HG02678 (cell line): ENCODE results near the gene UCKL1.
"Not testable (repeated sequence)": the region's sequence is repeated elsewhere in the genome, so short reads cannot be mapped to it uniquely, and the experiment has no call there.

Experiments used
- ATAC-seq: cut with Tn5 transposase; IDR thresholded peaks from one replicate; pipeline ENCODE4 v1.9.1; 2021; ENCODE audit warnings: mild to moderate bottlenecking, moderate library complexity; ENCODE audit not compliant: unreplicated experiment

The UCKL1 gene

DNA sequence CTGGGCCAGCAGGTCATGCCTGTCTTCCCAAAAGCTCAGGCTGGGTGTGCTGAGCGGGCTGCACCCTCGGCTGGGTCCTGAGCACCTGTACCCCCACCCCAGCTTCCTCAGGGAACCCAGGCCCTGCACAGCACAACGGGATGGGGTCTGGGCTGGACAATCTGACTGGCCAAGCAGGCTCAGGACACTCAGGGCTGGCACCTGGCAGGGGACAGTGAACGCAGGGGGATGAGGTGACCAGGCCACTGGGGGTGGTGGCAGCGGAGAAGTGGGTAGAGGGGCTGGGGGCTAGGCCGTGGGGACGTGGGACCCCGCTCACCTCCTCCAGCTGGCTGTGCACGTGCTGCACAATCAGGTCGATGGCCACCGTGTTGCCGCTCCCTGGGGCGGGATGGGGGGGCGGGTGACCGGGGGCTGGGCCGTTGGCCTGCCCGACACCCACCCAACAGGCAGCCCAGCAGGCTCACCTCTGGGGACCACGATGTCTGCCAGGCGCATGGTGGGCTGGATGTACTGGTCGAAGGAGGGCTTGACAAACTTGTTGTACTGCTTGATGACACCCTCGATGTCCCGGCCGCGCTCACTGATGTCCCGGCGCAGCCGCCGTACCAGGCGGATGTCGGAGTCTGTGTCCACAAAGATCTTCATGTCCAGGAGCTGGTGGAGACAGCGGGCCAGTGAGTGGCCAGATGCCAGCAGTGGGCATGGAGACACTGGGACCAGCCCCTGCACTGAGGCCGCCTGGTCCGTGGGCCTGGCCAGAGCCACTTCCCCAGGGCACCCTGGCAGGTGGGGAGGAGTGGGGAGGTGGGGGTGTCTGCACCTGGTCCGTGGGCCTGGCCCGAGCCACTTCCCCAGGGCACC lies 11.9 kb downstream of the UCKL1 start:
- no peak for ATAC-seq

DNA sequence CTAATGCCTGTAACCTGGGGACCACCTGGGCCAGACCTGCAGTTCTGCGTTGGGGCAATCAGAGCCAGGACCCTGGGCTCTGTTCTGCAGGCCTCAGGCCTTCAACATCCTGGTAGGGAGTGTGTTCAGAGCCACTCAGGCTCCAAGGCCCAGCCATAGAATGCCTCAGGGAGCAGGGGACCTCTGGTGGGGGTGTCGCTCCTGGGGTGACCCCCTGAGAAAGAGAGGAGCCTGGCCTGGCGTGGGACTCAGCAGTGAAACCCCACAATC lies 12.5 kb downstream of the UCKL1 start:
- ATAC-seq: no peak

DNA sequence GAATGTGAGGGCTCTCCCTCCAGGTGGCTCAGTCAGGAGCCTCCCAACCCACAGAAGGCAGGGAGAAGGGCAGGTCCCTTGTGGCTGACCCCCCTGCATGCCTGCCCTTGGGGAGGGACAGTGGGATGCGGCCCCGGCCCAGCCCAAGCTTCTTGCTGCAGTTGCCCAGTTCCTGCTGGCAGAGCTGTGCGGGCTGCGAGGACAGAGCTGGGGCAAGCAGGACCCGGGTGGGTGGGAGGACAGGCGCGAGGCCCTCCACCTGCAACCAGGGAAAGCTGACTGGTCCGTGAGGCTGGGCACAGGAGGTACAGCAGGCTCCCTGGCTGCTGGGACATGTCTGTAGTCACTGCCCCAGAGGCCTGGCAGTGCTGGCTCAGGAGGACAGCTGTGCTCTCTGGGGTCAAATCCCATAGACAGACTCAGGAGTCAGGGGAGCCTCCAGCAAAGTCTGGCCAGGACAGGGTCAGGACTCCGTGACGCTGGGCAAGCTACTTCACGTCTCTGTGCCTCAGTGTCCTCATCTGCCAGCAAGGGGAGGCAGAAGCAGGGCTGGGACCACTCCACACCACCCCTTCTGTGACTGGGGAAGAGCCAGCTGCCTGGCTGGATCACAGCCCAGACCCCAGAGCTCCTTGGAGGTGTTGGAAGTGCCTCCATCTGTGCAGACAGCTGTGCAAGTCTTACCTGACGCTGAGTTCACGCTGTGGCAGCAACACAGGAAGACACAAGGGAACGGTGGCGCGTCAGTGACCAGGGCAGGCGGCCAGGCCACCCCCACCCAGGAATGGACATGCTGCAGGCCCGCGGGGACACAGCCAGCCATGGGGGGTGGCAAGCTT lies 13.0 kb downstream of the UCKL1 start:
- no peak for ATAC-seq

DNA sequence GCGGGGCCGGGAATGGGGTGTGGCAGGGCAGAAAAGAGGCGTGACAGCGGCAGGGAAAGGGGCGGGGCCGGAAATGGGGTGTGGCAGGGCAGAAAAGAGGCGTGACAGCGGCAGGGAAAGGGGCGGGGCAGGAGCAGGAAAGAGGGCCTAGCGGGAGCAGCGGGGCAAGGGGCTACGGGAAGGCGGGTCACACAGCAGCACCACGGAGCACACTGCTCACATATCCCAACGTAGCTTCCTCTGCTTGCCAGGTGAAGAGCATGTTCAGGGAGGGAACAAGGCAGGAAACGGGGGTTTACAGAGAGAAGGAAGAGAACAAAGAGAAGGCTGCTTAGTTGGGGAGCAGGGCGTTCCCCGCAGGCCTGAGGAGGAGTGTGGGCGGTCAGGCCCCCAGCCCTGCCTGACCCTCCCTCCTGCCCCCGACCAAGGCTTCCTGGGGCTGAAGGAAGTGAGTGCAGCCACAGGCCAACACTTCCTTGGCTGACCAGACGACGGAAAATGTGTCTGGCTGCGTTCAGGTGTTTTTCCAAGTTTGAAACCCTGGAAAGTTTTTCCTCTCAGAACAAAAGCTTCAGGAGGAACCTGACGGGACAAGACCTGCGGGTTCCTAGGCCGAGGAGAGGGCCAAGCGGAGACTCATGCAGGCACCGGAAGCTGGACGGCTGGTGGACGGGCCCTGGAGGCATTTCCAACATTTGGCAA lies 13.8 kb downstream of the UCKL1 start:
- no peak for ATAC-seq

DNA sequence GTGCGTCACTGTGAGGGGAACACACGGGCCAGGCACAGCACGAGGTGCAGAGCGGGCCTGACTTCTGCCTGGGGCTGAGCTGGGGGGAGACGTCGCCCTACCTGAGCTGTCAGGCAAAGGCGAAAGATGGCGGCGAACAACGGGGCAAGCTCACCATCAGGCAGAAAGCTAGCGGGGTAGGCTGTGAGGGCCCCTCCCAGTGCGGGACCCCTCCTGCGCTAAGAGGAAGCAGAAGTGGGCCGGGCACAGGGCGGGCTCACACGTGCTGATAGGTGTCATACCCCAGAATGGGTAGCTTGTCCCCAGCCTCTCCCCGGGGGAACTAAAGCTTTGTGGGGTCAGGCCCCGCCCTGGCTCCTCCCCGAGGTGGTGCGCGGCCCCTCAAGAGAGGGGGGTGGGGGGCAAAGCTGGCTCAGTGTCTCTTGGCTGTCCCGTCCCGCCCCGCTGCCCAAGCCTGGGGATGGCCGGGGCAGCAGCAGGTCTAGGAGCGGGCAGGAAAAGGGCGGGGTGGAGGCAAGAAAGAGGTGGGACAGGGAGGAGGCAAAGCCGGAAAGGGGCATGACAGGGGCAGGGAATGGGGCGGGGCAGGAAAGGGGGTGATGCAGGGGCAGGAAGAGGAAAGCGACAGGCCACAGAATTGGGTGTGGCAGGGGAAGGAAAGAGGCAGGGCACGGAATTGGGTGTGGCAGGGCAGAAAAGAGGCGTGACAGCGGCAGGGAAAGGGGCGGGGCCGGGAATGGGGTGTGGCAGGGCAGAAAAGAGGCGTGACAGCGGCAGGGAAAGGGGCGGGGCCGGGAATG lies 14.7 kb downstream of the UCKL1 start:
- ATAC-seq: no peak

DNA sequence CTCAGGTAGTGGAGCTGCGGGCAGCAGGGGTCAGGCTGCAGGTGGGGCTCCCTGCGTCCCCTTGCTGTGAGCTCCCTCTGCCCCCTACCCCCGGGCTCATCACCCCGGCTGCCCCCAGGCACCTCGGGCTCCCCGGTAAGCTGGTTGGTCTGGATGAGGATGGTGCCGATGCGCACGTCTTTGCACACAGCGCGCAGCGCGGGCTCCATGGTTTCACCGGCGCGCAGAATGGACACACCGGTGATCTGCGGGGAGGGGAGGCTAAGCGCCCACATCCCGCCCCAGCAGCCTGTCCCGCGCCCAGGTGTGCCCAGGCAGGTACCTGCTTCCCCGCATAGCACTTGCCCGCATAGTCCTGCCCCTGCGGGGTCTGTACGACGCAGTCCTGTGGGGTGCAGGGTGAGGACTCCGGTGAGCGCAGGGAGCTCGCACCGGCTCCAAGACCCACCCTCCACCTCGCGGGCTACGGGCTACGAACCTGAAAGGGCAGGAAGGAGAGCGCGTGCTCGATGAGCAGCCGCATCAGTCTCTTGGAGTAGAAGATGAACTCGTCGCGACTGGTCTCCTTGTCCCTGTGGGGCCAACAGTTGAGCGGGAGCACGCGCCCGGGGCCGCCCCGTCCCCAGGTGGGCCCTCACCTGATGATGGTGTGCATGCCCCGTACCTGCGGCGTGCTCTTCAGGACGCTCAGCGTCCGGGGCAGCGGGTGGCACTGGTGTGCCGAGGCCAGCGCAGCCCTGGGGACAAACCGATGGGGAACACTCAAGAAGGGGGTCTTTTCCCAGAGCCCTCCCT lies 15.5 kb downstream of the UCKL1 start:
- no peak for ATAC-seq

DNA sequence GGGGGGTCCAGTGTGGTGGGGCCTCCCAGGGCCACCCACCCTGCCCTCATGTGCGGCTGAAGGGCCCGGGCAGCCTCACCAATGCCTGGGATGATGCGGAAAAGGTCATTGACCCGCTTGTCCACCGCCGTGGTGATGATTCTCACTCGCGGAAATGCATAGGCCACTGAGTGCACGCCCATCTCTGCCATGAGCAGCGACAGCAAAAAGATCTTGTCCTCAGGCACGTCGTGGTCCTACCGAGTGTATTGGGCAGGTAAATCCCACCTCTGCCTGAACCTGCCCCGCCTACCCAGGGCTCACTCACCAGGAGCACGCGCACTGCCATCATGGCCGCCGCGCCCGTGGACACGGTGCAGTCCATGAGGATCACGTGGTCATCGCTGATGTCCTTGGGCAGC lies 16.1 kb downstream of the UCKL1 start:
- no peak for ATAC-seq

DNA sequence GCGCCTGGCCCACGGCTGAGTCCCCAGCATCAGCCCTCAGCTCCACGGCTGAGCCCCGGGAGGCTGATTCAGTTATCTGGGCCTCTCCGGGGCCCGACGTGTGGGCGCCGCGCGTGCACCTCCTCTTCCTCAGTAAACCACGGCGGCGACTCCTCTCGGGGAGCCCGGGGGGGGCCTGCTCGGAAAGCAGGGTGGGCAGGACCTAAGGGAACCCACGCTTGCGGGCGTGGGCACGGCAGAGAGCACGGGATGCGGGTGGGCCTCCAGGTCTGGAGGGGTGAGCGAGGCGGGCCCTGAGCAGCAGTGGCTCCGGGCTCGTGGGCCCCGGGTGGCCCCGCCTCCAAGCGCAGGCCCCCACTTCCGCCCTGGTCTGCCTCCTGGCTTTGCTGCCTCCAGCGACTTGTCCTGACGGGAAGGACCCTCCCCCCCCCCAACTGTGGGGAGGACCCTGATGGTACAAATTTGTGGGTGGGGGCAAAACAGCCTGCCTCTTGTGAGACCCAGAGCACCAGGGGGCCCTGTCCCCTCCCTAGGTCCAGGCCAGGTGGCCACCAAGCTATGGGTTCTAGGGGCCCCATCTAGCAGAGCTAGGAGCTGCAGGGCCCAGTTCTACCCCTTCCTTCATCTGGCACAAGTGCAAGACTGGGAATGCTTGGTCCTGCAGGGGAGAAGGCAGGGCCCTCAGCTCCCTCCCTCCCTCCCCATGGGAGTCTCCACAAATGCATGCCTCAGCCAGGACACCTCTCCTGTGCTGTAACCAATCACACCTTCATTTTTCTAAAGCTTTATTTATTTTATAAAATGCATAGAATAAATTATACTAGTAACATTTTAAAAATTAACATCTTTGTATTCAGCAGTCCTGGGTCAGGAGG lies 16.9 kb downstream of the UCKL1 start:
- ATAC-seq: no peak

DNA sequence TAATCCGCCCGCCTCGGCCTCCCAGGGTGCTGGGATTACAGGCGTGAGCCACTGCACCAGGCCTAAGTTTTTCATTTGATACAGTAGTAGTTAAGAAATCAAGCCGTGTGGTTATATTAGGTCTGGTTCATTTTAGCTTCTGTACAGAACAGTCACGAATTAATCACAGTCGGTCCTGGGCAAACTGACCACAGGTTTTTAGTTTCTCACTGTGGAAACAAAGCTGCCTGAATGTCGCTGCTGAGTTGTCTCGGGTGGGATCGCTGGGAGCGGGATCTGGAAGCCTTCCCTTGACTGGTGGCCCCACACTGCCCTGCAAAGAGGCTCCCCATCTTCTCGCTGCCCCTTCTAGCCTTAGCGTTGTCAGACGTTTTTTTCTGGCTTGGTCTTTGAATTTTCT lies 18.6 kb downstream of the UCKL1 start:
- ATAC-seq: no peak

DNA sequence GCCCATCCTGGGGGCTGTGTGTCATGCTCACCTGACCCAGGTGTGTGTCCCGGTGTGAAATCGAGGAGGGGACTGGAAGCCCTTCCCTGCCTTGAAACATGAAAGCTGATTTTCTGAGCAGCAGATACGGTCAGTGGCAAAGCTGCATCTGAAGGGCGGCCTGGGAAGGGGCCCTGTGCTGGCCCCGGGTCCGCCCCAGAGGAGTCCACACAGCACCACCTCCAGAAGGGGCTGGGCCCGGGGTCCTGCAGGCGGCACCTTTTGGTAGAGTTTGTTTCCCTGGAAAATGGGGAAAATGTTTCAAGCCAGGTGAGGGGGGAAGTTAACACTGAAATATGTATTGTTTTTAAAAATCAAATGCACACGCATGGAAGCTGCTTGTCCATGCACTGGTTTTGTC lies 20.8 kb downstream of the UCKL1 start:
- no peak for ATAC-seq

DNA sequence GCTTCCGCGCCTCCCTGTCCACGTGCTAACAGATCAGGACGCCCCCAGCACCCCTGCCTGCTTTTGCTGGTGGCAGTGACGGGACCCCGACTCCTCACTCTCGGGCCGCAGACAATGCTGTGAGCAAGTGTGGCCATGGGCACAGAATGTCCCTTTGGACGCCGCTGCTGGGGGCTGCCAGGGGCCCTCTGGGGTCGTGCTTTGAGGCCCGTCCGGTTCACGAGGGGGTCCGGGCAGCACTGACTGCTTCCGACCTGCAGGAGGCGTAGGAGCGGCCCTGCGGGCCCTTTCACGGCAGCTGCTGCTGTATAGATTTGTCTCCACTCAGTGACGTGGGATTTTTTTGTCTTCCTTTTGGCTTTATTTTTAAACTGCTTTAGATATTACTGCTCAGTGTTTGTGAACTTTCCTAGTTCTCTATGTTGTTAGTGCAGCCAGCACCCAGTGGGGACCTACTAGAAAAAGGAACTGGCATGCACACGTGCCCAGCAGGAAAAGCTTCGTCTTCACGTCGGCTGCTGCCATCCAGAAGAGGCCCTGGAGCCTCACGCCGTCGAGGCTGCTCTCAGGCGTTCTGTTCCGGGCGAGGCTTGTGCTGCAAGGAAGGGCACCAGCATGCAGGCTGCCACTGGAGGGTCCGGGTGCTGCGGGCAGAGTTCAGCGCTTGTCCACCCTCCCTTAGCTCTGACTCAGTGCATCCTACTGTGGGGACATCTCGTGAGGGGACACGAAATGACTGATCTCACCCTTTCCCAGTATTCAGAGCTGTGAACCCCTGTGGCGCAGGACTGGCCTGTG lies 21.7 kb downstream of the UCKL1 start:
- no peak for ATAC-seq

DNA sequence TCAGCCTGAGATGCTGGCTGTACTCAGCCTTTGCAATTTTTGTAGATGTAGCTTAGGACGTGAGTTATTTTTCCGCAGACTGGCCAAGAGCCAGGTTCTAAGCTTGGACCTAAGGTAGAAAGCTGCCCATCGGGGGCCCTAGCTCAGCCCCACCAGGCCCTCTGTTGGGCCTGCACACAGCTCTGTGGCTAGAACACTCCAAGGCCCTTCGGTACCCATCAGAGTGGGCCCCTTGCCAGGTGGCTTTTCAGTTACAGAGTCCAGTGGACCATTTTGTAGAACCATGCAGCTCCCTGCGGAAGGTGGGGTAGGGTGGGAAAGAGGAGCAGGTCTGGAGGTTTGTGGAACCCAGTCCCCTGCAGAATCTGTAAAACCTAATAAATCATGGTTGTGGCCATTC lies 22.6 kb downstream of the UCKL1 start:
- no peak for ATAC-seq

DNA sequence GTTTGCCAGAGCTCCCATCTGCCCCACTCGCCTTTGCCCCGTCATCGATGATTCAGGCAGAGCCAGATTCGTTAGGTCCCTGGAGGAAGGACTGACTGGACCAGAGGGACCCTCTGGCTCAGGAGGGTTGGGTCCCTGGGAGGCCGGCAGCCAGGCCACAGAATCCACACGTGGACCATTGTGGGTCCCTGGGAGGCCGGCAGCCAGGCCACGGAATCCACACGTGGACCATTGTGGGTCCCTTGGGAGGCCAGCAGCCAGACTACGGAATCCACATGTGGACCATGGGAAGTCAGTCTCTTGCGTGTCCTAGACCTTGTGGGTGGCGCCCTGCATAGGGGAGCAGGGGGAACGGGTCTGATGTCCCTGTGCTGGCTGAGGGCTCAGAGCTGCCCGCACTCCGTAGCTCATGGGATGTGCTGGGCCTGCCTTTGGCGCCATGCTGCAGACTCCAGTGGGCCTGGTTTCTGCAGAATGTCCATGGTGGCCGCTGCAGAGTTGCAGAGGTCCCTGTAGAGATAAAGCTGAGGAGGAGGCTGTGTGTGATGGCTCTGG lies 23.5 kb downstream of the UCKL1 start:
- no peak for ATAC-seq

DNA sequence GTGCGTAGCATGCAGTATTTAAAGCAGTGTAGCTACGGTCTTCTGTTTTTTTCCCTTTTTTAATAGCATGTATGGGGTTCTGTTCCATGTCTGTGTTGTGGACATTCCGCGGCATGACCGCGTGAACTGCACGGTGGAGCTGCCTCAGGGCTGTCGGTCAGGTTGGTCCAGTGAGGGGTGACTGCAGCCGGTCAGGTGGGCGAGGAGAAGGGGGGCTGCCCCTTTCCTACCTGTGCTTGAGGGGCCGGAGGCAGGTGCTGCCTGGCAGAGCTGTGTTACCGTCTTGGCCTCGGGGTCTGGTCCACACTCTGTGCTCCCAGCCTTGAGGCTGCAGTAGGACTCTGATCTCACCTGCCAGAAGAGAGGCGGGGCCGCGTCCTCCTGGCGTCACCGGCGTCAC lies 24.5 kb downstream of the UCKL1 start:
- no peak for ATAC-seq

DNA sequence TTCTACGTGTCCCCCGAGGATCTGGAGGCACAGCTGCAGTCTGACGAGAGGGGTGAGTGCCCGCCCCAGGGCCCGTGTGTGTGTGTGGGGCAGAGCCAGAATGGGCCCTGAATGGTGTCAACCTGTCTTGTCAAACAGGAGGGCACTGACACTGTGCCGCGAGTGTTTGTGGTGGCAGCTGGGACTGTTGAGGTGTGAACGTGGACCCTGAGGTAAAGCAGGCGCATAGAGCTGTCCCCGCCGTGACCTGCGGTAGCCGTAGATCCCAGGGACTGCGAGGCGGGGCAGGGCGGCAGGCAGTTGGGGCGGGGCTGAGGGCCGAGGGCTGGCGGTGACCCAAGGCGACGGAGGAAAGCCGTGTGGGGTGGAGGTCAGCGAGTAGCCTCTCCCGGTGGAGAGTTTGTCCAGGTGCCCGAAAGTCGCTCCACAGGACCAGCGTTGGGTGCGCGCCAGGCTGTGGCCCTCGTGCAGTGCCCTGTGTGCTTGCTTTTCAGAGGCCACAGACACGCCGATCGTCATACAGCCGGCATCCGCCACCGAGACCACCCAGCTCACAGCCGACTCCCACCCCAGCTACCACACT lies 25.2 kb downstream of the UCKL1 start:
- no peak for ATAC-seq

DNA sequence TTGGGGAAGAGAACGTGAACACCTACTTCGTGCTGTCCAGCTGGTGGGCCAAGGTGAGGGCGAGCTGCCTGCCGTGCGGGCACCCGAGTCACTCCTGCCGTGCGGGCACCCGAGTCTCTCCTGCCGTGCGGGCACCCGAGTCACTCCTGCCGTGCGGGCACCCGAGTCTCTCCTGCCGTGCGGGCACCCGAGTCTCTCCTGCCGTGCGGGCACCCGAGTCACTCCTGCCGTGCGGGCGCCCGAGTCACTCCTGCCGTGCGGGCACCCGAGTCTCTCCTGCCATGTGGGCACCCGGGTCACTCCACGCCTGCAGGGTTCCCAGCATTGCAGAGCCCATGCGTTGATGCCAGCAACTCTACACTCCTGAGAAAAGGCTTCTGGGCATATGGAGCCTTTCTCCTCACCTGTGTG lies 26.7 kb downstream of the UCKL1 start:
- ATAC-seq: not testable (repeated sequence)

DNA sequence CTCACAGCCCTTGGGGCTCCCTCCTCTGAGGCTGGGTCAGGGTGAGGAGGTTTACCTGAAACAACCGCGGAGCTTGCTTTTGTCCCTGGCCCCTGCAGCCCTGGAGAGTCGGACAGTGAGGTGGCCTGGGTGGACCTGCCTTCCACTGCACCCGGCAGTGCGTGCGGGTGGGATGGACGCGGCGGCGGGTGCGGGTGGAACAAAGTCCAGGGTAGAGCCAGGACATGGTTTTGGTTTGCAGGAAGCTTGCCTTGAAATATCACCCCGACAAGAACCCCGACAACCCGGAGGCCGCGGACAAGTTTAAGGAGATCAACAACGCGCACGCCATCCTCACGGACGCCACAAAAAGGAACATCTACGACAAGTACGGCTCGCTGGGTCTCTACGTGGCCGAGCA lies 27.1 kb downstream of the UCKL1 start:
- ATAC-seq: no peak

DNA sequence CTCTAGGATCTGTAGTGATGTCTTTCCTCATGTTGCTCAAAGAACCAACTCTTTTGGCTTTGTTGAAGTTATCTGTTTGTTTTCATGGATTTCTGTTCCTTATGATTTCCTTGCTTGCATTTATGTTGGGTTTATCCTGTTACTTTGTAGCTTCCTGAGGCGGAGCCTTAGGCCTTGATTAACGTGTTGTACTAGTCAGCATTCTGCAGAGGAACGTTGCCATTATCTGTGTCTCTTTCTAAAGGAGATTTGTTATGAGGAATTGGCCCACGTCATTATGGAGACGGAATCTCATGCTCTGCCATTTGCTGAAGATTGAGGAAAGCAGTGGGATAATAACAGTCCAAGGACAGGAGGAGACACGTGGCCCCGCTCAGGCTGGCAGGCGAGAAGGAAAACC lies 29.9 kb downstream of the UCKL1 start:
- no peak for ATAC-seq
